ENCODE data around the gene SNCAIP.

The SNCAIP gene

DNA sequence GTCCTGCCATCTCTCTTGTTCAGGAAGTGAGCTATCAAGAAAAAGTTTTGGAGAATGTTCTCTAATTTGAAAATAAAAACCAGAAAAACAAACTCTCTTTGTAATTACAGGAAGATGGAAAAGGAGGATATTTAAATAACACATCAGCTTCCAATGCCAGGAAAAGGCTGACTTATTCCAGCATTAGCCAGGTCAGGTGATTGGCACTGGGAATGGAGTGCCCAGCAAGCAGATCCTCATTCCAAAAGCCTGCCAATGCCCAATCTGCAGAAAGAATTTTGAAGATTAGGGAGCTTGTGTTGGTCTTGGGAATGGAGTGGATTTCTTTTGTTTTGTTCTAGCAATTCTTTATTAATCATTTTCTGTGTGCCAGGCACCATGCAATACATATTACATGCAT lies 196.6 kb downstream of the SNCAIP start:
- Histone ChIP-seq H3K27me3 (ENCODE audit: control insufficient read depth, insufficient read depth, low read length) (no peaks in the 10 kb centered on the region), H3K9me3 (ENCODE audit: control insufficient read depth, low read length) (no peaks in the 10 kb centered on the region), H3K4me3 (ENCODE audit: low read depth, low read length) (no peak overlapping the region), H3K79me2 (no peaks in the 10 kb centered on the region), H3K27ac (no peak overlapping the region), H3K36me3 (ENCODE audit: control insufficient read depth, insufficient read depth, low read length) (no peaks in the 10 kb centered on the region), H3K4me2 (ENCODE audit: low read length) (no peak overlapping the region), H3K9ac (no peak overlapping the region), H3K4me1 (no peaks in the 10 kb centered on the region), H2AFZ (no peak overlapping the region)
- TF ChIP-seq CTCF (IDR thresholded peaks at IDR 0.05) = no peak

Data from parathyroid adenoma (tissue), 2 donors.